Measurements from ENCODE around the gene WDPCP.

- TF ChIP-seq CTCF (IDR thresholded peaks at IDR 0.05) (no peak), POLR2A (IDR thresholded peaks at IDR 0.05) (no peak), POLR2AphosphoS5 (IDR thresholded peaks at IDR 0.05) (no peak), EP300 (IDR thresholded peaks at IDR 0.05; ENCODE audit: low read depth) (no peak)
These were observed 125.1 kb downstream of the WDPCP start for GRCh38 chr2:63463142-63463541.
